ENCODE data around the gene CAMSAP1.

Gene CAMSAP1

DNA sequence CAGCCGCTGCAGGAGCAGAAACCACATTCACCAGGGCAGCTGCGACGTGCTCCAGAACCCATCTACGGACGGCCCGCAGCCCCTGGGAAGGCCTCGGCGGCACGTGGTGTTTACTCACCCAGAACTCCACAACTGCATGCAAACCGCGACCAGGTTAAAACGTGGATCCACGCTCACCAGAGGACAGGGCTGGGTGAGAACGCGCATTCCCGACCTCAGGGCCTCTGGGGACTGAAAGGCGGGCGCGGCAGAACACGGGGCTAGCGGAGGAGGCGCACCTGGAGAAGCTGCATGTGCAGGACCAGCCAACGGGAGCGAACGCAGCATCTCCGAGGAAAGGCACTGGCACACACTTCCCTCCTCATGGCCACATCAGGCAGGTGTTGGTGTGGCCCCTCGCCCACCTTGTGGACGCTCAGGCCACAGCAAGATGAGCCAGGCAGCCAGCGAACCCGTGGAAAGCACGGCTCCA is 24.0 kb upstream of the CAMSAP1 start:
- no peak for TF ChIP-seq ZFX (IDR thresholded peaks at IDR 0.05)
- TF ChIP-seq, protein P1, sequence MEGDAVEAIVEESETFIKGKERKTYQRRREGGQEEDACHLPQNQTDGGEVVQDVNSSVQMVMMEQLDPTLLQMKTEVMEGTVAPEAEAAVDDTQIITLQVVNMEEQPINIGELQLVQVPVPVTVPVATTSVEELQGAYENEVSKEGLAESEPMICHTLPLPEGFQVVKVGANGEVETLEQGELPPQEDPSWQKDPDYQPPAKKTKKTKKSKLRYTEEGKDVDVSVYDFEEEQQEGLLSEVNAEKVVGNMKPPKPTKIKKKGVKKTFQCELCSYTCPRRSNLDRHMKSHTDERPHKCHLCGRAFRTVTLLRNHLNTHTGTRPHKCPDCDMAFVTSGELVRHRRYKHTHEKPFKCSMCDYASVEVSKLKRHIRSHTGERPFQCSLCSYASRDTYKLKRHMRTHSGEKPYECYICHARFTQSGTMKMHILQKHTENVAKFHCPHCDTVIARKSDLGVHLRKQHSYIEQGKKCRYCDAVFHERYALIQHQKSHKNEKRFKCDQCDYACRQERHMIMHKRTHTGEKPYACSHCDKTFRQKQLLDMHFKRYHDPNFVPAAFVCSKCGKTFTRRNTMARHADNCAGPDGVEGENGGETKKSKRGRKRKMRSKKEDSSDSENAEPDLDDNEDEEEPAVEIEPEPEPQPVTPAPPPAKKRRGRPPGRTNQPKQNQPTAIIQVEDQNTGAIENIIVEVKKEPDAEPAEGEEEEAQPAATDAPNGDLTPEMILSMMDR (conservative IDR thresholded peaks at IDR 0.05) = no peak
- no peak overlapping the region for H3K27ac ChIP-seq

GRCh38 chr9:135930446-135931345 is 23.4 kb upstream of the CAMSAP1 start:
- no peak overlapping the region for H3K27ac ChIP-seq
- TF ChIP-seq, protein P1 (conservative IDR thresholded peaks at IDR 0.05) = no peak
- no peak for TF ChIP-seq ZFX (IDR thresholded peaks at IDR 0.05)

DNA sequence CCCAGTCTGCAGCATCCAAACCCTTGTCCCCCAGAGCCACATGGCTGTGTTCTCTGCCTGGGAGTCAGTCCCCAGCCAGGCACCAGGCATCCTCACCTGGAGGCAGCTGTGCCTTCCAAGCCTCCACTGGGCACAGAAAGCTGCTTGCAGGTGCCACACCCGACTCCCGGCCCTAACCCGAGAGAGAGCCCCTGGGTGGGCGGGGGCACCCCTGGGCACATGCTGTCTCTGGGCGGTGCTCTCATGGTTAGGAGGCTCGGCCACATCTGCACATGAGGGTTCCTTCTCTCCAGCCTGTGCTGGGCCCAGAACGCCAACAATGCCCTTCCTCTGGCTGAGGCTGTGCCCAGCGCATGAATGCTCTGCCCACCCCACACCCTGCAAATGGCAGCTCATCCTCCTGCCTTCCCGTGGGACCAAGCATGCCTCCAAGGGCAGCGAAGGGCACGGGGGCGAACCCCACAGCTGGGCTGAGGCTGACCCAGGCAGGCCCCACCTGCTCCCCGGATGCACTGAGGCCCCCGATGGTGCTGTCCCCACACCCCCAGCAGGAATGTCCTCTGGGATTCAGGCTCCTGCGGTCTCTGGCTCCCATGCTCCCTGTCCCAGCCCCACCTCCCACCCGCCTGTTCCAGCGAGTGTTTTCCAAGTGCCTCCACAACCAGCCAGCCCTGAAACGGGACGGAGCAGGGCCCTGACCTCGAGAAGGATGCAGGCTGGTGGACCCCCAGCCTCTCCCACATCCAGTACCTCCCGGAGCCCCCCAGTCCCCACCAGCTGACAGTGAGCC is 22.5 kb upstream of the CAMSAP1 start:
- no peak overlapping the region for H3K27ac ChIP-seq
- no peak for TF ChIP-seq ZFX (IDR thresholded peaks at IDR 0.05)
- TF ChIP-seq, protein P1 (conservative IDR thresholded peaks at IDR 0.05) = no peak

GRCh38 chr9:135928731-135929655 is 21.6 kb upstream of the CAMSAP1 start:
- no peak for TF ChIP-seq ZFX (IDR thresholded peaks at IDR 0.05)
- TF ChIP-seq, protein P1 (conservative IDR thresholded peaks at IDR 0.05) = no peak
- H3K27ac ChIP-seq = no peak overlapping the region

DNA sequence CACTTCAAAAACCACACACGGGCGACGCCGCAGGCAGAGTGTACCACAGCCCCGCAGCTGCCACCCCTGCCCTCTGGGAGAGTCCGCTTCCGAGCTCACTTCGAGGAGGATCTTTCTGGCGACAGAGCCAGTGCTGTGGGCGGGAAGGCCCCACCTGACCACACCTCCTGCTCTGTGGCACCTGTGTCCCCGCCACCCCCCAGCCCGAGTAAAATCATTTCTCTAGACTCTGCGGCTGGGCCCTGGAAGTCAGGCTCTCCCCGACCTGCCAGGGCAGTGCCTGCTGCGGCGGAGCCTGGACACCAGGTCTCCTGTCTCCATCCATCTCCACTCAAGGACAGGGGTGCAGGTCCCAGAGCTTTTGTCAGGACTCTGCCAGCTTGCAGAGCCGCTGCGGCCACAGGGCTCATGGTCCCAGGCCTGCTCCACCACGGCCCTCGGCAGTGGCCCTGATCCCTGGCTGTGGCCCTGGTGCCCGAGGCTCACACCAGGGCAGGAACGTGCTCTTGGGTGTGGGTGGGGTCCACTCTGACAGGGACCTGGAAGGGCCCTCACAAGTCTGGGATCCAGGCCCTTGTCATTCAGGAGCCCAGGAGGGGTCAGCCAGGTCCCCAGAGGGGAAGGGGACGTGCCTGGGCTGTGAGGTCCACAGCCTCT is 20.9 kb upstream of the CAMSAP1 start:
- no peak for TF ChIP-seq ZFX (IDR thresholded peaks at IDR 0.05)
- TF ChIP-seq, protein P1 (conservative IDR thresholded peaks at IDR 0.05) = no peak
- H3K27ac ChIP-seq = no peak overlapping the region

- TF ChIP-seq, protein P1 (conservative IDR thresholded peaks at IDR 0.05) = no peak
- no peak for TF ChIP-seq ZFX (IDR thresholded peaks at IDR 0.05)
- H3K27ac ChIP-seq = no peak overlapping the region
These were observed 20.1 kb upstream of the CAMSAP1 start for GRCh38 chr9:135927195-135928013.

Measured in C4-2B (cell line).